Stimulated activated CD4-positive, alpha-beta T cell treated with anti-CD3 and anti-CD28 coated beads, Interleukin-4, amount 100 ng/mL, for 24 hours (primary cell): ENCODE data around the gene LGR5.

Experiments
- DNase-seq: peaks from one replicate; pipeline ENCODE4 v3.0.0-alpha.2; 2020

LGR5 gene

GRCh38 chr12:71439613-71440344 is at the start of gene LGR5:
TSS of gene LGR5 (plus strand) at chr12:71439798. CDS start at chr12:71440081, 283 bp downstream.
- DNase-seq: no peak

GRCh38 chr12:71392521-71393145 is 47.0 kb upstream of the LGR5 start:
- no peak for DNase-seq

GRCh38 chr12:71393625-71394024 is 46.0 kb upstream of the LGR5 start:
- DNase-seq: no peak

GRCh38 chr12:71397433-71397954 is 42.1 kb upstream of the LGR5 start:
- no peak for DNase-seq

GRCh38 chr12:71399197-71399596 is 40.4 kb upstream of the LGR5 start:
- no peak for DNase-seq

GRCh38 chr12:71400481-71400880 is 39.1 kb upstream of the LGR5 start:
- no peak for DNase-seq

- DNase-seq: no peak
These were observed 33.7 kb upstream of the LGR5 start for GRCh38 chr12:71405884-71406283.

GRCh38 chr12:71407732-71408131 is 31.9 kb upstream of the LGR5 start:
- DNase-seq: no peak

- no peak for DNase-seq
These were observed 28.8 kb upstream of the LGR5 start for GRCh38 chr12:71410844-71411243.

- no peak for DNase-seq
These were observed 28.0 kb upstream of the LGR5 start for GRCh38 chr12:71411635-71412034.

- peak; percentile 26 for DNase-seq
These were observed 24.0 kb upstream of the LGR5 start for GRCh38 chr12:71415336-71416231.

GRCh38 chr12:71417181-71417580 is 22.4 kb upstream of the LGR5 start:
- no peak for DNase-seq

GRCh38 chr12:71420775-71421406 is 18.7 kb upstream of the LGR5 start:
- DNase-seq: no peak

GRCh38 chr12:71425568-71426299 is 13.9 kb upstream of the LGR5 start:
- no peak for DNase-seq

GRCh38 chr12:71426300-71427047 is 13.1 kb upstream of the LGR5 start:
- DNase-seq: no peak

GRCh38 chr12:71430756-71431155 is 8.8 kb upstream of the LGR5 start:
- no peak for DNase-seq

GRCh38 chr12:71431991-71432390 is 7.6 kb upstream of the LGR5 start:
- no peak for DNase-seq

- DNase-seq: no peak
These were observed 6.7 kb upstream of the LGR5 start for GRCh38 chr12:71432936-71433335.

GRCh38 chr12:71436696-71437095 is 2.9 kb upstream of the LGR5 start:
- no peak for DNase-seq

GRCh38 chr12:71438670-71439361 is 782 bp upstream of the LGR5 start:
- no peak for DNase-seq

GRCh38 chr12:71439362-71439612 is 311 bp upstream of the LGR5 start:
- no peak for DNase-seq
